PC-3 (cell line): ENCODE data around the gene ACBD4.

Experiments
- CTCF ChIP-seq: fragments of 300-600 bp; sonication (generic); conservative IDR thresholded peaks from 2 replicates; pipeline ENCODE4 v1.5.1; 2017; ENCODE audit warnings: antibody characterized with exemption, low read depth, mild to moderate bottlenecking, low read length
- EZH2 ChIP-seq: fragments of 300-600 bp; sonication (generic); IDR thresholded peaks from one replicate; pipeline ENCODE4 v1.6.1; 2017; ENCODE audit warnings: antibody characterized with exemption, mild to moderate bottlenecking, low read length; ENCODE audit not compliant: unreplicated experiment
- EZH2phosphoT487 ChIP-seq: fragments of 300-600 bp; sonication (generic); IDR thresholded peaks from 2 replicates; pipeline ENCODE4 v1.6.1; 2018; ENCODE audit warnings: mild to moderate bottlenecking, antibody characterized with exemption, low read length, borderline replicate concordance

GRCh38 chr17:45107293-45108010 is 28.0 kb upstream of the ACBD4 start:
- no peak for TF ChIP-seq CTCF
- no peak for TF ChIP-seq EZH2phosphoT487
- no peak for TF ChIP-seq EZH2
